Sigmoid colon (tissue), 7 donors: ENCODE data around the gene MINPP1. TPM values are rescaled to one million over a fixed set of nuclear protein-coding genes. Genes with fewer than 3 reads are reported as not detected.

Source experiments
- DNase-seq: peaks from one replicate; pipeline ENCODE4 v3.0.0-alpha.2; 2019
- H3K27ac ChIP-seq, 4 donors: fragments of 200-600 bp; sonication (generic); one replicate each; pipeline ENCODE4 v1.5.1; 2016 to 2019; ENCODE audit warnings: mild to moderate bottlenecking in 1 of 4
- H3K27me3 ChIP-seq, 3 donors: fragments of 200-600 bp; sonication (generic); one replicate each; pipeline ENCODE4 v1.5.1; 2019; ENCODE audit warnings: mild to moderate bottlenecking in 1 of 3
- H3K36me3 ChIP-seq, 4 donors: fragments of 200-600 bp; sonication (generic); one replicate each; pipeline ENCODE4 v1.5.1; 2016 to 2019
- H3K4me1 ChIP-seq, 4 donors: fragments of 200-600 bp; sonication (generic); one replicate each; pipeline ENCODE4 v1.5.1; 2017 to 2019
- H3K4me3 ChIP-seq, 4 donors: fragments of 200-600 bp; sonication (generic); one replicate each; pipeline ENCODE4 v1.5.1; 2017 to 2019; ENCODE audit warnings: mild to moderate bottlenecking in 2 of 4, moderate library complexity in 1 of 4
- H3K9me3 ChIP-seq, 4 donors: fragments of 200-600 bp in 3 of 4; sonication (generic) in 3 of 4; one replicate each; pipeline versions ENCODE4 v1.5.1 to v1.6.1; 2013 to 2019
- CTCF ChIP-seq, 4 experiments: fragments of 450-650 bp in 3 of 4; fragments of 200-600 bp in 1 of 4; IDR thresholded peaks; one replicate each; pipeline ENCODE4 v1.5.1; 2016 to 2019; ENCODE audit warnings: antibody characterized with exemption in 4 of 4, mild to moderate bottlenecking in 3 of 4, moderate library complexity in 2 of 4
- EP300 ChIP-seq, 4 donors: sonication (generic); formaldehyde crosslinking; IDR thresholded peaks; one replicate each; pipeline ENCODE4 v1.6.1; 2017; ENCODE audit warnings: antibody characterized with exemption in 4 of 4
- POLR2A ChIP-seq, 2 donors: fragments of 450-650 bp; IDR thresholded peaks; one replicate each; pipeline ENCODE4 v1.6.1; 2016; ENCODE audit warnings: antibody characterized with exemption in 2 of 2, mild to moderate bottlenecking in 2 of 2, moderate library complexity in 2 of 2
- POLR2AphosphoS5 ChIP-seq, 4 donors: sonication (generic); formaldehyde crosslinking; IDR thresholded peaks; one replicate each; pipeline ENCODE4 v1.6.1; 2017; ENCODE audit warnings: antibody characterized with exemption in 4 of 4
- WGBS, 2 donors: extraction: QIAGEN DNeasy Blood & Tissue Kit; methylation state at CpG; one replicate each; pipeline ENCODE4 v1.1.7; 2013; 5-methylcytosine and 5-hydroxymethylcytosine counted together
- intact Hi-C: fragments of 100-400 bp; cut with DNase I; formaldehyde crosslinking; loops from one replicate; pipeline ENCODE4 v1.15.1; 2023
- polyA plus RNA-seq, 3 donors: library from polyadenylated mRNA; stranded (reverse); fragments of 200-250 nt; gene quantifications; one replicate each; pipeline ENCODE4 v1.2.3, GENCODE V29; 2013
- total RNA-seq, 4 donors: library from RNA; depleted of rRNA; stranded (reverse); fragments of >200 nt; gene quantifications; one replicate each; pipeline ENCODE4 v1.1.0, GENCODE V29; 2016
- donor health status: healthy with polysubstance abuse.
- donor health status: Bipolar disorder and iron deficiency.
- donor health status: healthy.

MINPP1 gene
- total and polyA plus RNA-seq, 7 donors: 4.2 to 20.9 (median 11.4) TPM

- DNase-seq: no peak
- no peak for TF ChIP-seq POLR2A (IDR thresholded peaks at IDR 0.05)
- TF ChIP-seq POLR2AphosphoS5 (IDR thresholded peaks at IDR 0.05): no peak
- TF ChIP-seq EP300 (IDR thresholded peaks at IDR 0.05): no peak
- no peak for TF ChIP-seq CTCF (IDR thresholded peaks at IDR 0.05)
- peaks cover 0 to 12% (median 6%) of the 10 kb centered on the region in 4 donors for H3K4me1 ChIP-seq
- no peak overlapping the region for H3K27ac ChIP-seq
- H3K36me3 ChIP-seq: no peaks in the 10 kb centered on the region
- no peak overlapping the region for H3K4me3 ChIP-seq
- no peaks in the 10 kb centered on the region for H3K27me3 ChIP-seq
- H3K9me3 ChIP-seq: no peaks in the 10 kb centered on the region
- 14 to 58% methylated on average over 3 of the region's 3 CpGs for WGBS, 2 donors
- intact Hi-C loops: no loop called here
Measured at GRCh38 chr10:87500646-87501048, 4.0 kb upstream of the MINPP1 start.

GRCh38 chr10:87503401-87503800, 1.3 kb upstream of the MINPP1 start:
- WGBS, 2 donors: 94 to 96% methylated on average over 8 of the region's 8 CpGs
- intact Hi-C loops: no loop called here
- no peak for DNase-seq
- Histone ChIP-seq H3K4me1 (peaks cover 0 to 29% (median 20%) of the 10 kb centered on the region in 4 donors), H3K36me3 (peaks cover 0 to 3% (median 0%) of the 10 kb centered on the region in 4 donors), H3K27ac (no peak overlapping the region), H3K4me3 (no peak overlapping the region), H3K27me3 (no peaks in the 10 kb centered on the region), H3K9me3 (no peaks in the 10 kb centered on the region)
- no peak for TF ChIP-seq CTCF (IDR thresholded peaks at IDR 0.05)
- no peak for TF ChIP-seq EP300 (IDR thresholded peaks at IDR 0.05)
- no peak for TF ChIP-seq POLR2AphosphoS5 (IDR thresholded peaks at IDR 0.05)
- TF ChIP-seq POLR2A (IDR thresholded peaks at IDR 0.05): no peak

- Histone ChIP-seq H3K4me3 (peak overlapping the region; percentile 62 to 93 (median 86)), H3K27me3 (no peaks in the 10 kb centered on the region), H3K4me1 (peaks cover 0 to 29% (median 20%) of the 10 kb centered on the region in 4 donors), H3K36me3 (peaks cover 0 to 8% (median under 1%) of the 10 kb centered on the region in 4 donors), H3K9me3 (no peaks in the 10 kb centered on the region), H3K27ac (peak overlapping the region; percentile 83 to 87 (median 86))
- TF ChIP-seq POLR2A (IDR thresholded peaks at IDR 0.05) (no peak), CTCF (IDR thresholded peaks at IDR 0.05) (no peak), EP300 (IDR thresholded peaks at IDR 0.05) (no peak), POLR2AphosphoS5 (IDR thresholded peaks at IDR 0.05) (no peak)
- DNase-seq: no peak
- WGBS, 2 donors: 76 to 77% methylated on average over 6 of the region's 6 CpGs
- intact Hi-C loops: no loop called here
Measured at GRCh38 chr10:87503886-87504285, 807 bp upstream of the MINPP1 start.

- TF ChIP-seq POLR2AphosphoS5 (IDR thresholded peaks at IDR 0.05): no peak
- TF ChIP-seq CTCF (IDR thresholded peaks at IDR 0.05): no peak
- TF ChIP-seq POLR2A (IDR thresholded peaks at IDR 0.05): no peak
- no peak for TF ChIP-seq EP300 (IDR thresholded peaks at IDR 0.05)
Measured at GRCh38 chr10:87504307-87504639, 420 bp upstream of the MINPP1 start.

More at GRCh38 chr10:87504307-87504639, 420 bp upstream of the MINPP1 start:
- WGBS, 2 donors: 9% methylated on average over 10 of the region's 10 CpGs
- H3K27ac ChIP-seq: peak overlapping the region; percentile 83 to 87 (median 86)
- H3K27me3 ChIP-seq: no peaks in the 10 kb centered on the region
- no peaks in the 10 kb centered on the region for H3K9me3 ChIP-seq
- H3K4me1 ChIP-seq: peaks cover 0 to 29% (median 20%) of the 10 kb centered on the region in 4 donors
- H3K36me3 ChIP-seq: peaks cover 0 to 11% (median 1%) of the 10 kb centered on the region in 4 donors
- H3K4me3 ChIP-seq: peak overlapping the region; percentile 62 to 93 (median 86)
- DNase-seq: no peak
- intact Hi-C loops: no loop called here
